RWPE1 (cell line): ENCODE data around the gene FMOD.

Source experiments
- CTCF ChIA-PET: fragments of 350-600 bp; sonication (Branson Sonifier 250); formaldehyde crosslinking; extraction: SDS; loops from one replicate; lab custom pipeline; 2021; lab: Yijun Ruan, JAX
- POLR2A ChIA-PET: fragments of 400-600 bp; formaldehyde crosslinking; extraction: SDS; loops from one replicate; lab custom pipeline; 2020; ENCODE audit warnings: antibody characterized with exemption; ENCODE audit not compliant: low non-redundant PET; lab: Yijun Ruan, JAX
- DNase-seq: peaks from one replicate; pipeline ENCODE4 v3.0.0; 2012; ENCODE audit warnings: low spot score
- H3K27ac ChIP-seq: fragments of 450-650 bp; 2 replicates; pipeline ENCODE4 v1.5.1; 2017
- TF ChIP-seq, protein P1 (sequence below): fragments of 450-650 bp; conservative IDR thresholded peaks from 2 replicates; pipeline ENCODE4 v1.5.1; 2017; ENCODE audit warnings: low read depth, mild to moderate bottlenecking

Gene FMOD

DNA sequence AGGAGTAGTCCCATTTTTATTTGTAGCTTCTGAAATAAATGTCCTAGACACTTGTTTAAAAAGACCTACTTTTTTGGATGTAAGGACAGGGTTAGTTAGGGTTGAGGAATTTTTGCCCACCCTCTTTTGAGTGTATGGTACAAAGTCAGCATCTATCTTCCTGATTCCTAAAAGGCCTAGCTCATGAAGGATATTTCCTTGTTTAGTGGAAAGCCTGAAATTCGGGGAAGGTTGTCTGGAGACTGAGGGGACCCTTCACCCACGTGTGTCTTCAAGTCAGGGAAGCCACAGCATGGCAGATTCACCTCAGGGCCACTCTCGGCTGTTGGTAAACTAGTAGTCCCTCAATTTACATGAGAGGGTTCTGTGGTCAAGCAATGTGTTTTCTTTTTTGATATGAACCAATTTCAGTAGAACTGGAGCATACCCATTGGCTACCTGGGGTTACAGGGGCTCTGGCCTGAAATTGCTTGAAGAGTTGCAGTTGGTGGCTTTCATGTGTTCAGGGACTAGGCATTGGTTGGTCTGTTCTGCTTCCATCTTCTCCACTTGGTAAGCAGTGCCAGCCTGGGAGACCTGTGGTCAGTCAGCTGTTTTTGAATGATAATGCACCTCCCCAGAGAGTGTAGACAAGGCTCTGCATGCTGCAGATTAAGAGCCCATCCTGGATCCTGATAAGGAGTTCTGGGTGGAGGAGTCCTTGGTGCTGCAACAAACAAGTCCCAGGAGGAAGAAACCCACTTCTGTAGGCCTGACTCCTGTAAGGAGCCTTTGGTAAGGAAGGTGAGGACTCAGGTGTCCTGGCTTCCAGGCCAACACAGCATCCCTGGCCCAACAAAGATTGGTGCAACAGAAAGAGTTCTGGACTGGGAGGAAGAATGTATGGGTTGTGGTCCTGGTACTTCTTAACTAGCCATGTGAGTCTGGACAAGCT is 39.3 kb downstream of the FMOD start:
- TF ChIP-seq, protein P1, sequence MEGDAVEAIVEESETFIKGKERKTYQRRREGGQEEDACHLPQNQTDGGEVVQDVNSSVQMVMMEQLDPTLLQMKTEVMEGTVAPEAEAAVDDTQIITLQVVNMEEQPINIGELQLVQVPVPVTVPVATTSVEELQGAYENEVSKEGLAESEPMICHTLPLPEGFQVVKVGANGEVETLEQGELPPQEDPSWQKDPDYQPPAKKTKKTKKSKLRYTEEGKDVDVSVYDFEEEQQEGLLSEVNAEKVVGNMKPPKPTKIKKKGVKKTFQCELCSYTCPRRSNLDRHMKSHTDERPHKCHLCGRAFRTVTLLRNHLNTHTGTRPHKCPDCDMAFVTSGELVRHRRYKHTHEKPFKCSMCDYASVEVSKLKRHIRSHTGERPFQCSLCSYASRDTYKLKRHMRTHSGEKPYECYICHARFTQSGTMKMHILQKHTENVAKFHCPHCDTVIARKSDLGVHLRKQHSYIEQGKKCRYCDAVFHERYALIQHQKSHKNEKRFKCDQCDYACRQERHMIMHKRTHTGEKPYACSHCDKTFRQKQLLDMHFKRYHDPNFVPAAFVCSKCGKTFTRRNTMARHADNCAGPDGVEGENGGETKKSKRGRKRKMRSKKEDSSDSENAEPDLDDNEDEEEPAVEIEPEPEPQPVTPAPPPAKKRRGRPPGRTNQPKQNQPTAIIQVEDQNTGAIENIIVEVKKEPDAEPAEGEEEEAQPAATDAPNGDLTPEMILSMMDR: no peak
- DNase-seq: no peak
- H3K27ac ChIP-seq: no peak overlapping the region
- ChIA-PET CTCF (interaction anchor here (0.6 to 1.2 kb wide), 4 partner anchors 14 to 44 kb away, joined by 4 to 8 read pairs (median 4); no protein-coding TSS in a partner anchor), POLR2A (no interaction called here)

DNA sequence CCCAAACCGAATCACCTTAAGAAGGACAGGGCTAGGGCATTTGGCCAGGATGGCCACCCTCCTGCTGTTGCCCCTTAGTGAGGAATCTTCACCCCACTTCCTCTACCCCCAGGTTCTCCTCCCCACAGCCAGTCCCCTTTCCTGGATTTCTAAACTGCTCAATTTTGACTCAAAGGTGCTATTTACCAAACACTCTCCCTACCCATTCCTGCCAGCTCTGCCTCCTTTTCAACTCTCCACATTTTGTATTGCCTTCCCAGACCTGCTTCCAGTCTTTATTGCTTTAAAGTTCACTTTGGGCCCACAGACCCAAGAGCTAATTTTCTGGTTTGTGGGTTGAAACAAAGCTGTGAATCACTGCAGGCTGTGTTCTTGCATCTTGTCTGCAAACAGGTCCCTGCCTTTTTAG is 42.0 kb downstream of the FMOD start:
- ChIA-PET POLR2A (interaction anchor here (0.7 to 0.8 kb wide), 2 partner anchors 18 to 24 kb away, joined by 3 read pairs; no protein-coding TSS in a partner anchor), CTCF (interaction anchor here (0.7 to 5.8 kb wide), 4 partner anchors 18 to 41 kb away, joined by 3 to 44 read pairs (median 4); no protein-coding TSS in a partner anchor)
- DNase-seq: no peak
- H3K27ac ChIP-seq: peak overlapping the region; percentile 33; the same call in 1 of the 2 replicates
- TF ChIP-seq, protein P1: no peak

DNA sequence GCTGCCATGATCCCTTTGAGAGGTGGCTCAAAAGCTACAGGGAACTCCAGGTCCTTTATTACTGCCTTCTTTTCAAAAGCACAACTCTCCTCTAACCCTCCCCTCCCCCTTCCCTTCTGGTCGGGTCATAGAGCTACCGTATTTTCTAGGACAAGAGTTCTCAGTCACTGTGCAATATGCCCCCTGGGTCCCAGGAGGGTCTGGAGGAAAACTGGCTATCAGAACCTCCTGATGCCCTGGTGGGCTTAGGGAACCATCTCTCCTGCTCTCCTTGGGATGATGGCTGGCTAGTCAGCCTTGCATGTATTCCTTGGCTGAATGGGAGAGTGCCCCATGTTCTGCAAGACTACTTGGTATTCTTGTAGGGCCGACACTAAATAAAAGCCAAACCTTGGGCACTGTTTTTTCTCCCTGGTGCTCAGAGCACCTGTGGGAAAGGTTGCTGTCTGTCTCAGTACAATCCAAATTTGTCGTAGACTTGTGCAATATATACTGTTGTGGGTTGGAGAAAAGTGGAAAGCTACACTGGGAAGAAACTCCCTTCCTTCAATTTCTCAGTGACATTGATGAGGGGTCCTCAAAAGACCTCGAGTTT is 42.5 kb downstream of the FMOD start:
- peak overlapping the region; percentile 33; the same call in 1 of the 2 replicates for H3K27ac ChIP-seq
- ChIA-PET CTCF (interaction anchor here (0.6 to 5.8 kb wide), 6 partner anchors 12 to 179 kb away, joined by 3 to 44 read pairs (median 4); no protein-coding TSS in a partner anchor), POLR2A (interaction anchor here (2.4 kb wide), 1 partner anchor 19 kb away, joined by 17 read pairs; no protein-coding TSS in a partner anchor)
- no peak for DNase-seq
- TF ChIP-seq, protein P1: no peak

DNA sequence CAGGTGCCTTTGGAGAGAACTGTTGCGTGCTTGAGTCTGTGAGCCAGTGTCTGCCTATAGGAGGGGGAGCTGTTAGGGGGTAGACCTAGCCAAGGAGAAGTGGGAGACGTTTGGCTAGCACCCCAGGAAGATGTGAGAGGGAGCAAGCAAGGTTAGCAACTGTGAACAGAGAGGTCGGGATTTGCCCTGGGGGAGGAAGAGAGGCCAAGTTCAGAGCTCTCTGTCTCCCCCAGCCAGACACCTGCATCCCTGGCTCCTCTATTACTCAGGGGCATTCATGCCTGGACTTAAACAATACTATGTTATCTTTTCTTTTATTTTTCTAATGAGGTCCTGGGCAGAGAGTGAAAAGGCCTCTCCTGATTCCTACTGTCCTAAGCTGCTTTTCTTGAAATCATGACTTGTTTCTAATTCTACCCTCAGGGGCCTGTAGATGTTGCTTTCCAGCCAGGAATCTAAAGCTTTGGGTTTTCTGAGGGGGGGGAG is 43.2 kb downstream of the FMOD start:
- DNase-seq: no peak
- peak overlapping the region; percentile 92 for H3K27ac ChIP-seq
- TF ChIP-seq, protein P1: no peak
- ChIA-PET CTCF (interaction anchor here (0.7 to 5.8 kb wide), 15 partner anchors 10 to 180 kb away, joined by 3 to 44 read pairs (median 4); no protein-coding TSS in a partner anchor), POLR2A (interaction anchor here (0.6 to 2.4 kb wide), 4 partner anchors 20 to 759 kb away, joined by 3 to 17 read pairs (median 5); no protein-coding TSS in a partner anchor)

DNA sequence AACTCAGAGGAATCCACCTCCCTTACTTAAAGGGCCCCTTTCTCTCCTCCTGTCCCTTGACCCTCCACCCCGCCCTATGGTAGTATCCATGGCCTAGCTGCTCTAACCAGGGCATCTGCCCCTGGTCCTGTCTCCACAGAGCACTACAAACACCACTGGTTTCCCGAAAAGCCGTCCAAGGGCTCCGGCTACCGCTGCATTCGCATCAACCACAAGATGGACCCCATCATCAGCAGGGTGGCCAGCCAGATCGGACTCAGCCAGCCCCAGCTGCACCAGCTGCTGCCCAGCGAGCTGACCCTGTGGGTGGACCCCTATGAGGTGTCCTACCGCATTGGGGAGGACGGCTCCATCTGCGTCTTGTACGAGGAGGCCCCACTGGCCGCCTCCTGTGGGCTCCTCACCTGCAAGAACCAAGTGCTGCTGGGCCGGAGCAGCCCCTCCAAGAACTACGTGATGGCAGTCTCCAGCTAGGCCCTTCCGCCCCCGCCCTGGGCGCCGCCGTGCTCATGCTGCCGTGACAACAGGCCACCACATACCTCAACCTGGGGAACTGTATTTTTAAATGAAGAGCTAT is 43.9 kb downstream of the FMOD start:
- TF ChIP-seq, protein P1: peak; percentile 30; the same call in 1 of the 2 replicates
- H3K27ac ChIP-seq: peak overlapping the region; percentile 92
- POLR2A ChIA-PET: interaction anchor here (0.6 to 2.4 kb wide), 6 partner anchors 20 to 759 kb away, joined by 3 to 17 read pairs (median 4); no protein-coding TSS in a partner anchor
- CTCF ChIA-PET: interaction anchor here (0.6 to 5.8 kb wide), 23 partner anchors 10 to 270 kb away, joined by 3 to 44 read pairs (median 4); no protein-coding TSS in a partner anchor
- no peak for DNase-seq
